Measurements from ENCODE around the gene MED13L.

Gene MED13L

DNA sequence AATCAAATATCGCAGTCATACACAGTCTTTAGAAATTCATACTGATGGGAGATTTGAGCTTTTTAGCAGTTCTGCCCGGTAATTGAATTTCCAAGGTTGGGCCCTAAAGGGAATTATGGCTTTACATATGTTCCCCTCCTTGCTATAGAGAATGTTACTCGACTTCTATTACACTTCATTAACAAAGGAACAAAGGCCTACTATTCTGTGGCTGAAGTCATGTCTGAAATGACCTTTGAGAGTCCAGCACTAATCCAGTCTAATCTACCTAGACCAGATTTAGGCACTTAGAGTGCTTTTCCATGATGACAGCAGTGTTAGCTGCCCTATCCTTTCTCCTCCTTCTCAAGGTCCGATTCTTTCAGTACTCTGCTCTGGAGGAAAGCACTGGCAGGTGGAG is 305.3 kb downstream of the MED13L start:
- DNase-seq (ENCODE audit: low spot score): no peak

GRCh38 chr12:115968211-115968610 is 309.3 kb downstream of the MED13L start:
- DNase-seq (ENCODE audit: low spot score): no peak

GRCh38 chr12:115966376-115966775 is 311.1 kb downstream of the MED13L start:
- no peak for DNase-seq (ENCODE audit: low spot score)

- no peak for DNase-seq (ENCODE audit: low spot score)
These were observed 312.9 kb downstream of the MED13L start for GRCh38 chr12:115964626-115965025.

DNA sequence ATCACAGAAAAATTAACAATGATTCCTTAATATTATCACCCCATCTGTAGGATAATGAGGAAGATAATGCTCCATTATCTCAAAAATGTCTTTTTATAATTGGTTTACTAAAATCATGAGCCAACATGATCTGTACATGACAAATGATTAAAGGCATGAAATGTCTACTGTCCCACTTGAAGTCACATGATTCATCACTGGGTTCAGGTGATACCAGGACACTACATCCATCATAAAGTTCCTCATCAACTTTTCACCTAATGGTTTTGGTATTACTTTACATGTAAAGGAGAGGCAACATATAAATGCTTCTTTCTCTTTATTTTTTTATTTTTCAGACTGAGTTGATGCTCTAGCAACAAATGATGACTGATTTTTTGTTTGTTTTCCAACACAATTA is 313.3 kb downstream of the MED13L start:
- DNase-seq (ENCODE audit: low spot score): no peak

DNA sequence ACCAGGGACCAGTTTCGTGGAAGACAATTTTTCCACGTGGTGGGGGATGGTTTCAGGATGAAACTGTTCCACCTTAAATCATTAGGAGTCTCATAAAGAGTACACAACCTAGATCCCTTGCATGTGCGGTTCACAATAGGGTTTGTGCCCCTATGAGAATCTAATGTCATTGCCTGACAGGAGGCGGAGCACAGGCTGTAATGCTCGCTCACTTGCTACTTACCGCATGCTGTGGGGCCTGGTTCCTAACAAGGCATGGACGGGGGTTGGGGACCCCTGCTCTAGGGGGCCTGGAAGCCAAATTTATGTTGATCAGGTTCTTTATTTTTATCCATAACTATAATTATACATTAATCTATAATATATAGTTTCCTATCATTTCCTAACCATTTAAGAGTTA is 315.3 kb downstream of the MED13L start:
- DNase-seq (ENCODE audit: low spot score): no peak

- no peak for DNase-seq (ENCODE audit: low spot score)
These were observed 316.4 kb downstream of the MED13L start for GRCh38 chr12:115960868-115961802.

DNA sequence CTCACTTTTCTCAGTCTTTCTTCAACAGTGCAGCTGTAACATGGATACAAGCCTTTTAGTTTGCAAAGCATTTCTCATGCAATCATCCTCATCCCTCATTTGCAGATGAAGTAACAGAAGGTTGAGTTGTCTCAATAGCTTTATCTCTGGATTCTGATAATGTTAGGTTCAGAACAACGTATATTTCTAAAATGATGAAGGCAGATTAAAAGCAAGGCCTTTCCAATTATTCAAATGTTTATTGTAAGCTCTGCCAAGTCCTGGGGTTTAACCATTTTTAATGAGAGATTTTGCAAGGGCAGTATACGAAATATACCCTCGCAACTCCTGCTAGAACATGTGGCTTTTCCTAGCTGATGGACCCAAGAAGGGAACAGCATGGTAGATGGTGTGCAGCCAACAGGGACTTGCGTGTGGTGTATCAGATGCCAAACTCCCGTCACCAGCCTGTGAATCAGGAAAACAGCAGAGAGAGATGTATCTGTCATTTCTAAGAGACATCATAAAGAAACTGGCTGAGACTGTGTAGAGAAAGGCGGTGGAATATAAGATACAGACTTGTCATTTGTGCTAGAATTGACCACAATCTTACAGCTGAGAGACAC is 319.7 kb downstream of the MED13L start:
- DNase-seq (ENCODE audit: low spot score): no peak

DNA sequence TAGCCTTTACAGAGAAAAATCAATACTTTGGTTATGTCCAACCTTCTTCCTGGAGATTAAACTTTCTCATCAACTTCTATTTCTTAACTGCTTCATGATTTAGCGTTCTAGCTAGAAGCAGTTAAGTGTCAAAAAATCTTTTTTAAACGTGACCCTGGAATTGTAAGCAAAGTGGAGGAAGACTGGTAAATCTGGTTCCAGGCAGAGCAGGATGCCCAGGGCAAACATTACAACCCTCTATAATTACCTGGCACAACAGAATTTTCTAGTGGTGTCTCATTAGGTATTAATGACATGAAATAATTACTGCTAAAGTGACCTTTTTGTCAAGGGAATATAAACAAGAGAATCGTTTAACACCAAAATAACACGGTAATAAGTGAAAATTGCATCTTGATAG is 320.8 kb downstream of the MED13L start:
- DNase-seq (ENCODE audit: low spot score): no peak

DNA sequence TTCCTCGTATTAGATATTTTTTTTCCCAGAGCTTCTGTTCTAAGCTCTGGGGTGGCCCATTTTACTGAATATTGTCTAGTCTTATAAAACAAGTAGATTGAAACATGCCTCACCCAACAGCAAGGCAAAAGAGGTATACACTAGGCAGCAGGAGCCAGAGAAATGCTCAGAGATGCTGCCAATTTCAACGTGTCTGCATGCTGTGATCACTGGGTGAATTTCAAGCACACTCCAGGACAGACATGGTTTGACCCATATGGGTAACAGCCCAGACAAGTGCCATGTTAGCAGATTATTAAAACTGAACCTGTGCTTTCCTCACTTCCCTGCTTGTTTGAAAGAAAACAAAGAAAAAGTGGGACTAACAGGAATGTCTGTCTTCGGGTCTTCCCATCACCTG is 321.3 kb downstream of the MED13L start:
- no peak for DNase-seq (ENCODE audit: low spot score)

DNA sequence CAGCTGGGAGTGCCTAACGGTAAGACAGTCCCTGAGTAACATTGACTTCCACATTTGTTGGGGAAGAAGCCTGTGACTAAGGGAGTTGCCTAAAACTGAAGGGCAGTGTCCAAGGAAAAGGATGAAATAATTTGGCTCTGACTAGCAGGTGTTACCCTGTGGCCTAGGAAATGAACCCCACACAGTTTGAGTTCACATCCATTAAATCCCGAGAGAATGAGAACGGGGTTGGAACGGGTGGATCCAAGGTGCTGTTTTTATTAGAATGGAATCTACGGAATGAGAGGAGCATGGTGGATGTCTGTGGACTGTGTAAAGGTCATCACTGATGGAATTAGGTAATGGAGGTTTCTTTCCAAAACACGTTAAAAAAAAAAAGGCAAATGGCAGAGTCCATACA is 324.0 kb downstream of the MED13L start:
- no peak for DNase-seq (ENCODE audit: low spot score)

DNA sequence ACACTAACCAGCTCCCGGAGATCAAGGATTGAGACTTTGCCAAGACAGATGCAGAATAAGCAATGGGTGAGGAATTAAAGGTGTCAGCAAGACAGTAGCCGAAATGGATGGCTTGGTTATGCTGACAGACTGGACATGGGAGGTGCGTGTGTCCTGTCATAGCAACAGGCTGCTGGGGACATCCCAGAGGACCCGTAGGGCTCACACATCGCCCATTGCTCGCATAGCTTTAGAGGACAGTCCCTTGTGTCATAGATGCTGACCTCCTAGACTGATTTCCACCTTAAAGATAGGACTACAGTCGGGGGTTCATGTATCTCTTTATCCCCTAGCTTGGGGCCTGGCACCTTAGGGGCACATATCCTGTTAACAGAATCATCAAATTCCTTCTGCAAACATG is 324.5 kb downstream of the MED13L start:
- no peak for DNase-seq (ENCODE audit: low spot score)

- no peak for DNase-seq (ENCODE audit: low spot score)
These were observed 326.5 kb downstream of the MED13L start for GRCh38 chr12:115950959-115951358.

- no peak for DNase-seq (ENCODE audit: low spot score)
These were observed 327.8 kb downstream of the MED13L start for GRCh38 chr12:115949675-115950074.

DNA sequence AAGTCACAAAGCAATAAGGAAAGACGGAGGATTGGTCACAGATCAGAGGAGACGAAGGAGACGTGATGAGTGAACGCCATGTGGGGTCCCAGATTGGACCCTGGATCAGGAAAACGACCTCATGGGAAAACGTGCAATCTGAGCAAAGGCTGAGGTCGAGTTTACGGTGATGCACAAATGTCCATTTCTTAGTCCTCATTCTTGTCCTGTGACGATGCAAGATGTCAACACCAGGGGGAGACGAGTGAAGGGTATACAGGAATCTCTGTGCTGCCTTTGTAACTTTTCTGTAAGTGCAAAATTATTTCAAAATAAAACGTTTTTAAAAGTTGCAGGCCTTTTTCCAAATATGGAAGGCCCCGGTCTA is 329.8 kb downstream of the MED13L start:
- DNase-seq (ENCODE audit: low spot score): no peak

DNA sequence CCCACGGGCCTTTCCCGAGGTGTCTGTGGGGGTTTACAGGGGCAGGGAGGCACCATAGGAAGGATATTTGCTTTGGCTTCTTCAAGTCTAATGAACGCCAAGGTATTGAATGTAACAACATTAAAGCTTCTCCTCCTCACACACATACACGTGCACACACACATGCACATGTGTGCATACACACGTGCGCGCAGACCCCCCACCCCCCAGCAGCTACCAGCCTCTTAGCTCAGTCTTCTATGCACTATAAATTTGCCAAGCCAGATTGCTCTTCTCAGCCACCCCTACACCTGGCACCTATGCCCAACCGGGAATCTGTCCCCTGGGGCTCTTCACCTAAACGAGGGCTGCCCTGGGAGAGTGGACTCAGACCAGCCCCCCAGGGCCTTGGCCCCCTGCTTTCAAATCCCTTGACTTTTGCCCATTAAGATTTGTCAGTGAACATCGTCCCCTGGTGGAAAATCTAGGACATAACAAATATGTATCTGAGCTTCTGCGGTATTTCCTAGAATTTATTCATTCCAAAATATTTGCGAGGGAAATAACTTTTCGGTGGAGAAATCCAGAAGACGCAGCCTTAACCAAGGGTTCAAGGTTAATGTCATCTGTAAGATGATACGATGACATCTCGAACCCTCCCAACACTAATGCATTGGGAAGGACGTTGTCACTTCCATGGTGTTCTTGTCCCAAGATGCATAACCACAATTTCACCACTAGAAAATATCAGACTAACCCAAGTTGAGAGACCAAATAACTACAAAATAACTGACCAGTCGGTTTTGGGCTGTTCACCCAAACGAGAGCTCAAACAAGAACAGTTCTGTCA is 330.4 kb downstream of the MED13L start:
- DNase-seq (ENCODE audit: low spot score): peak; percentile 14

GRCh38 chr12:115946092-115946491 is 331.4 kb downstream of the MED13L start:
- no peak for DNase-seq (ENCODE audit: low spot score)

GRCh38 chr12:115945491-115945885 is 332.0 kb downstream of the MED13L start:
- no peak for DNase-seq (ENCODE audit: low spot score)

GRCh38 chr12:115944837-115945490 is 332.5 kb downstream of the MED13L start:
- DNase-seq (ENCODE audit: low spot score): no peak

DNA sequence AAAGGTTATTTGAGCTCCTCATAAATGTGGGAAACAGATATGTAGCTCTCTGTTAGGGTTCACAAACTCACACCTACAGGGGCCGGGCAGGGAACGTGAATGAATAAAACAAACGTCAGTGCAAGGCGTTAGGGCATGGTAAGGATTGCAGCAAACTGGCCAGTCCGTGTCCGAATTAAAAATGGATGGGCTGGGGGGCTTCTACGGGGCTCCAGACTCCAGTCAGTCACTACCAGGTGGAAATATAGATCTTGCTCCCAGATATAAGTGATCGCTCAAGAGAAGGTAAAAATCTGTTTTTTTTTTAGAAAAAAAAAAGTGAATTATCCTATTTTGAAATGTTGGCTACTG is 333.1 kb downstream of the MED13L start:
- DNase-seq (ENCODE audit: low spot score): no peak

DNA sequence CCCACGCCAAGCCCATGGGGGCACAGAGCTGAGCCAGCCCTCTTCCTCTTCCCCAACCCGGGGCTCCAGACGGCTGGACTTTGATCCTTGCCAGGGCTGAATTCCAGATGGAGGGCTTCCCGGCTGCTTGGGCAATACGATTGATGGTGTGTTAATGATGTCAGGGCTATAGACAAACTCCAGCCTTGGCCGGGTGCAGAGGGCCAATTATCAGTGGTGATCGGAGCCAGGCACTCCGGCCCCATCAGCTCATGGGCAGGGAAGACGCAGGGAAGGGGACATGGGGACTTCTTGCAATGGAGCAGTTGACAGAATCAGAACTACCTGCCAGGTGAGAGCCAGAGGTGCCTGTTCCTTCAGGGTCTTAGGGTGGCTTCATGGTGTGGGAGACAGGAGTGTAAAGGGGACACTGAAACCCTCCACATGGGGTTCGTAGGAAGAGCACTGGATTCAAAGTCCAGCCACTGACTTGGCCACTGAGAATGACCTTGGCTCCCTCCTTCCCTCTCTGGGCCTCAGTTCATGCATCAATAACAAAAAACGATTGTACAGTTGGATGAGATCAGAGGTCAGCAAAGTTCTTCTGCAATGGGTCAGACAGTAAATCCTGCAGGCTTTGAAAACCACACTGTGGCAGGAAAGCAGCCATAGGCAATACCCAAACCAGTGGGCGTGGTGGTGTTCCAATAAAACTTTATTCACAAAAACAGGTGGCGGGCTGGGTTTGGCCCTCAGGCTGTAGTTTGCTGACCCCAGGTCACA is 333.7 kb downstream of the MED13L start:
- no peak for DNase-seq (ENCODE audit: low spot score)

- DNase-seq (ENCODE audit: low spot score): no peak
These were observed 334.2 kb downstream of the MED13L start for GRCh38 chr12:115943310-115943629.

All from LoVo (cell line).